Large intestine (tissue), 3 donors: Measurements from ENCODE around the gene ALOXE3. TPM values are rescaled to one million over a fixed set of nuclear protein-coding genes. Genes with fewer than 3 reads are reported as not detected.

Source experiments
- DNase-seq, 2 donors: peaks; one replicate each; pipeline versions ENCODE4 v3.0.0 to v3.0.0-alpha.2; 2013
- H3K27ac ChIP-seq: one replicate; pipeline ENCODE4 v1.5.1; 2013; ENCODE audit warnings: low read length
- H3K27me3 ChIP-seq: 2 replicates; pipeline ENCODE4 v1.6.1; 2013; ENCODE audit warnings: low read length; ENCODE audit not compliant: control insufficient read depth, insufficient read depth
- H3K36me3 ChIP-seq: 2 replicates; pipeline ENCODE4 v1.6.1; 2013; ENCODE audit warnings: low read length; ENCODE audit not compliant: control insufficient read depth, insufficient read depth
- H3K4me1 ChIP-seq: one replicate; pipeline ENCODE4 v1.6.1; 2013; ENCODE audit warnings: low read length; ENCODE audit not compliant: control insufficient read depth, insufficient read depth
- H3K4me3 ChIP-seq: one replicate; pipeline ENCODE4 v1.5.1; 2013; ENCODE audit warnings: low read length
- H3K9me3 ChIP-seq: one replicate; pipeline ENCODE4 v1.6.1; 2013; ENCODE audit warnings: mild to moderate bottlenecking, low read depth, low read length, moderate library complexity; ENCODE audit not compliant: control insufficient read depth
- WGBS: methylation state at CpG from one replicate; pipeline ENCODE4 v1.1.5; 2013; ENCODE audit warnings: low lambda C conversion rate; ENCODE audit not compliant: insufficient coverage; 5-methylcytosine and 5-hydroxymethylcytosine counted together
- polyA plus RNA-seq: library from polyadenylated mRNA; unstranded; fragments of 120-200 nt; gene quantifications from one replicate; pipeline ENCODE4 v1.2.1, GENCODE V29; 2013

The ALOXE3 gene
- polyA plus RNA-seq, 1 donor: 0.01 TPM

- H3K27ac ChIP-seq: no peak overlapping the region
- DNase-seq: no peak
Measured at GRCh38 chr17:8141045-8141444, 22.7 kb upstream of the ALOXE3 start.

GRCh38 chr17:8140065-8141029 is 22.0 kb upstream of the ALOXE3 start:
- WGBS: no CpG with 5 or more reads among the region's 18 CpGs
- Histone ChIP-seq H3K36me3 (peaks cover 48% of the 10 kb centered on the region), H3K27me3 (no peaks in the 10 kb centered on the region), H3K4me3 (no peak overlapping the region), H3K9me3 (no peaks in the 10 kb centered on the region), H3K27ac (no peak overlapping the region), H3K4me1 (peaks cover 13% of the 10 kb centered on the region)
- DNase-seq: no peak

More at GRCh38 chr17:8141045-8141444, 22.7 kb upstream of the ALOXE3 start:
- Histone ChIP-seq H3K36me3 (peaks cover 55% of the 10 kb centered on the region), H3K4me1 (peaks cover 13% of the 10 kb centered on the region), H3K27me3 (no peaks in the 10 kb centered on the region), H3K9me3 (no peaks in the 10 kb centered on the region), H3K4me3 (no peak overlapping the region)
- no CpG with 5 or more reads among the region's 7 CpGs for WGBS

- Histone ChIP-seq H3K4me3 (peak overlapping the region; percentile 53), H3K4me1 (peaks cover 13% of the 10 kb centered on the region), H3K27ac (peak overlapping the region; percentile 98), H3K9me3 (no peaks in the 10 kb centered on the region), H3K36me3 (peaks cover 35% of the 10 kb centered on the region), H3K27me3 (no peaks in the 10 kb centered on the region)
- peak; percentile 96 to 98 for DNase-seq
- WGBS: no CpG with 5 or more reads among the region's 46 CpGs
Measured at GRCh38 chr17:8138672-8139371, 20.5 kb upstream of the ALOXE3 start.

GRCh38 chr17:8138374-8138671 is 20.0 kb upstream of the ALOXE3 start:
- H3K36me3 ChIP-seq: peaks cover 33% of the 10 kb centered on the region
- peak overlapping the region; percentile 25 for H3K4me3 ChIP-seq
- no peaks in the 10 kb centered on the region for H3K9me3 ChIP-seq
- peak overlapping the region; percentile 98 for H3K27ac ChIP-seq
- WGBS: no CpG with 5 or more reads among the region's 7 CpGs
- DNase-seq: no peak
- H3K4me1 ChIP-seq: peaks cover 13% of the 10 kb centered on the region
- no peaks in the 10 kb centered on the region for H3K27me3 ChIP-seq

GRCh38 chr17:8137645-8138373 is 19.5 kb upstream of the ALOXE3 start:
- no peak for DNase-seq
- WGBS: 53% methylated on average over 3 of the region's 21 CpGs
- H3K4me1 ChIP-seq: peaks cover 13% of the 10 kb centered on the region

GRCh38 chr17:8133941-8134340 is 15.6 kb upstream of the ALOXE3 start:
- no peaks in the 10 kb centered on the region for H3K9me3 ChIP-seq
- H3K27ac ChIP-seq: no peak overlapping the region
- DNase-seq: no peak
- peaks cover 10% of the 10 kb centered on the region for H3K4me1 ChIP-seq
- H3K36me3 ChIP-seq: no peaks in the 10 kb centered on the region
- H3K27me3 ChIP-seq: peaks cover 19% of the 10 kb centered on the region
- WGBS: no CpG with 5 or more reads among the region's 4 CpGs
- no peak overlapping the region for H3K4me3 ChIP-seq

More at GRCh38 chr17:8137645-8138373, 19.5 kb upstream of the ALOXE3 start:
- H3K4me3 ChIP-seq: peak overlapping the region; percentile 25
- no peaks in the 10 kb centered on the region for H3K9me3 ChIP-seq
- peaks cover 29% of the 10 kb centered on the region for H3K36me3 ChIP-seq
- no peaks in the 10 kb centered on the region for H3K27me3 ChIP-seq
- peak overlapping the region; percentile 98 for H3K27ac ChIP-seq

GRCh38 chr17:8133399-8133798 is 15.1 kb upstream of the ALOXE3 start:
- peaks cover 9% of the 10 kb centered on the region for H3K4me1 ChIP-seq
- WGBS: no CpG with 5 or more reads among the region's 12 CpGs
- no peaks in the 10 kb centered on the region for H3K9me3 ChIP-seq
- no peak for DNase-seq
- no peak overlapping the region for H3K27ac ChIP-seq
- H3K36me3 ChIP-seq: no peaks in the 10 kb centered on the region
- H3K27me3 ChIP-seq: peaks cover 24% of the 10 kb centered on the region
- H3K4me3 ChIP-seq: no peak overlapping the region

GRCh38 chr17:8131844-8132441 is 13.6 kb upstream of the ALOXE3 start:
- Histone ChIP-seq H3K27ac (no peak overlapping the region), H3K4me1 (no peaks in the 10 kb centered on the region), H3K4me3 (no peak overlapping the region), H3K9me3 (no peaks in the 10 kb centered on the region), H3K36me3 (no peaks in the 10 kb centered on the region), H3K27me3 (peaks cover 30% of the 10 kb centered on the region)
- no CpG with 5 or more reads among the region's 3 CpGs for WGBS
- no peak for DNase-seq

GRCh38 chr17:8128125-8128784 is 9.9 kb upstream of the ALOXE3 start:
- Histone ChIP-seq H3K36me3 (no peaks in the 10 kb centered on the region), H3K27me3 (peaks cover 52% of the 10 kb centered on the region), H3K4me1 (peaks cover 22% of the 10 kb centered on the region), H3K4me3 (no peak overlapping the region), H3K27ac (no peak overlapping the region), H3K9me3 (no peaks in the 10 kb centered on the region)
- WGBS: 60% methylated on average over 3 of the region's 14 CpGs
- DNase-seq: no peak
